ENCODE results near the gene NPIPB9.
"Not testable (repeated sequence)": the region's sequence is repeated elsewhere in the genome, so short reads cannot be mapped to it uniquely, and the experiment has no call there.

Gene NPIPB9
- 0.04 to 0.31 reads per million in 2 donors for total RNA-seq

DNA sequence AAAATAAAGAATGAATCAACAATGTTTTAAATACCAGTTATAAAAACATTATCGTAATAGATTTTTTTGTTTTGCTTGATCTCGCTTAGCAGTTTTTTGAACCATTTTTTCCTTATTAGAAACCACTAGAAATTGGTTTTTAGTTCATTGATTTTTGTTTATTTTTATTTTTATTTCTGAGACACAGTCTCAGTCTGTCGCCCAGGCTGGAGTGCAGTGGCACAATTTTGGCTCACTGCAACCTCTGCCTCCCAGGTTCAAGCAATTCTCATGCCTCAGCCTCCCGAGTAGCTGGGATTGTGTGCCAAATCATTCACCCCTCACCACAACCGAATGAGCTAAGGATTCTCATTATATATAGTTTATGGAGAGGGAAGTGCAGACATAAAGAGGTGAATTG lies at the start of gene NPIPB9:
NPIPB9 (plus strand) TSS at position 301 of the 400 bp plus-strand sequence.
- not testable (repeated sequence) for DNase-seq

DNA sequence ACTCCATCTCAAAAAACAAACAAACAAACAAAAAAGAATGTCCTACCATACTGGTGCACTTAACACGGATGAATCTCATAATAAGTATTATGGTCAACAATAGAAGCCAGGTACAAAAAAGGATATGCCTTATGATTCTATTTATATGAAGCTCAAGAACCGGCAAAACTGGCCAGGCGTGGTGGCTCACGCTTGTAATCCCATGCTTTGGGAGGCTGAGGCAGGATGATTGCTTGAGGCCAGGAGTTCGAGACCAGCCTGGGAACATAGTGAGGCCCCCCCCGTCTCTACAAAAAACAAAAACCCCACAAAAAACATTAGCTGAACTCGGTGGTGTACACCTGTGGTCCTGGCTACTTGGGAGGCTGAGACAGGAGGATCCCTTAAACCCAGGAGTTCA lies 47.3 kb upstream of the NPIPB9 start:
- not testable (repeated sequence) for DNase-seq

DNA sequence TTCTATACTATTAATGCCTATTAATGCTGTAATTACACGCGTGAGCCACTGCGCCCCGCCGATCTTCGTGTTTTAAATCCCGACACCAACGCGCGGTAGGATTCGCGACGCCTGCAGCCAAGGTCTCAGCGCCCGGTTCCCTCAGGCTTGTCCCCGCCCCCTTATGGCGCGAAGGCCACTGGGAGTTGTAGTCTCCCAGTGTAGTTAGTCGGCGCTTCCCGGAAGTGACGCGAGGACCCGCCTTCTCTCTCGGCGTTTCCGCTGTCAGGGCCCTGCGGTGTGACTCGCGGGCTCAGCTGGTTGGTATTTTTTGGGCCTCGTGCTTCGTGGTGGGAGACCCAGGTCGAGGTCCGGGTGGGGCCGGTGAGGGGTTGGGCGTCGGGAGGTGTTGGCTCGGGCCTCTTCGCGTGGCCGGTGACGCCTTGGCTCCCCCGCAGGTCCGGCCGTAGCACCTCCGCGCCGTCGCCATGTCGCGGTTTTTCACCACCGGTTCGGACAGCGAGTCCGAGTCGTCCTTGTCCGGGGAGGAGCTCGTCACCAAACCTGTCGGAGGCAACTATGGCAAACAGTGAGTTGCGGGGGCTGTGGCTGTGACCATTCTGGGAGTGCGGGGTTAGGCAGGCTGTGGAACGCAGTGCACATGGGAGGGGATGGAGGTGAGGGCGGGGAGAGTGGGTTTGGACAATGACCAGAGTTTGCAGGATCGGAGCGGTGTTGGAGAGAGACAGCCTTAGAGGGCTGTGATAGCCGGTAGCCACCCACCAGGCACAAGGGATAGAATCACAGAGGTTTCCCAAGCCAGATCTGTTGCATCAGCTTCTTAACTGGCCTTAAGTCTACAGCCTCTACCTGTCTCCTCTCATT lies 40.1 kb upstream of the NPIPB9 start, which contains the start of gene EIF3C:
EIF3C (plus strand) TSS at position 245 of the 864 bp plus-strand sequence; CDS start at position 468, 223 bp downstream.
- DNase-seq, result not testable (repeated sequence)

DNA sequence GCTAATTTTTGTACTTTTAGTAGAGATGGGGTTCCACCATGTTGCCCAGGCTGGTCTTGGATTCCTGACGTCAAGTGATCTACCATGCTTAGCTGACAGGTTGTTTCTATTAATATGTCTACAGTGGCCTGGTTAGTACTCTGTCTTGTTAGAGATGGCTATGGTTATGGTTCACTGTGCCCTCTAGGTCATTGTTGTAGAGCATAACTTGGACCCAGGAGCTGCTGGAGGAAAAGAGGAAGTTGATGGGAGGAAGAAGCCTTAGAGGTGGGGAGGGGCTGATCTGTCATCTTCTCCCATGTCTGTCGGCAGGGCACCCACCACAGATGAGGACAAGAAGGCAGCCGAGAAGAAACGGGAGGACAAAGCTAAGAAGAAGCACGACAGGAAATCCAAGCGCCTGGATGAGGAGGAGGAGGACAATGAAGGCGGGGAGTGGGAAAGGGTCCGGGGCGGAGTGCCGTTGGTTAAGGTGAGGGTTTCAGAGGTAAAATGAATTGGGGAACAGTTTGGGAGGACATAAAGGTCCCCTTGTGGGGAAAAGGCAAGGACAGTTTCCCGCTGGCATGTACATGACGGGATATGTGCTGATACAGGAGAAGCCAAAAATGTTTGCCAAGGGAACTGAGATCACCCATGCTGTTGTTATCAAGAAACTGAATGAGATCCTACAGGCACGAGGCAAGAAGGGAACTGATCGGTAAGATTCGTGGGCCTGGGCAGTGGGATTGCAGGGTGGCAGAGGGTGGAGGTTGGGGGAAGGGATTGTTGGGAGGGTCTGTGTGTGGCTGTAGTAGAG lies 28.5 kb upstream of the NPIPB9 start:
- DNase-seq, result not testable (repeated sequence)

DNA sequence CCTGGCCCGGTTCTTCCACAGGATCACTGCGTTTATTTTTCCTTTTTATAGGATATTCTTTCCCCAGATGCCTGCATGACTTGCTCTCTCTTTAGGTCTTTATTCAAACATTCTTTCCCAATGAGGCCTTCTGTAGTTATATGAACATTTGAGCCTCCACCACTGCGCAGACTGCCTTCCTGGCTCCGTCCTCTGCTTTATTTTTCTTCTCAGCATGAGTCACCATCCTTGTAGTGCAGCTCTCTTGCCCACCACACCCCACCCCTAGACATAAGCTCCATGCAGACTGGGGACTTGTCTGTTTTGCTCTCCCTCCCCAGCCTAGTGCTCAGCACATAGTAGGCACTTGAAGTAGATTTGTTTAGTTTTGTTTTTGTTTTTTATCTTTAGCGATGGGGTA lies 20.3 kb upstream of the NPIPB9 start:
- DNase-seq, result not testable (repeated sequence)

DNA sequence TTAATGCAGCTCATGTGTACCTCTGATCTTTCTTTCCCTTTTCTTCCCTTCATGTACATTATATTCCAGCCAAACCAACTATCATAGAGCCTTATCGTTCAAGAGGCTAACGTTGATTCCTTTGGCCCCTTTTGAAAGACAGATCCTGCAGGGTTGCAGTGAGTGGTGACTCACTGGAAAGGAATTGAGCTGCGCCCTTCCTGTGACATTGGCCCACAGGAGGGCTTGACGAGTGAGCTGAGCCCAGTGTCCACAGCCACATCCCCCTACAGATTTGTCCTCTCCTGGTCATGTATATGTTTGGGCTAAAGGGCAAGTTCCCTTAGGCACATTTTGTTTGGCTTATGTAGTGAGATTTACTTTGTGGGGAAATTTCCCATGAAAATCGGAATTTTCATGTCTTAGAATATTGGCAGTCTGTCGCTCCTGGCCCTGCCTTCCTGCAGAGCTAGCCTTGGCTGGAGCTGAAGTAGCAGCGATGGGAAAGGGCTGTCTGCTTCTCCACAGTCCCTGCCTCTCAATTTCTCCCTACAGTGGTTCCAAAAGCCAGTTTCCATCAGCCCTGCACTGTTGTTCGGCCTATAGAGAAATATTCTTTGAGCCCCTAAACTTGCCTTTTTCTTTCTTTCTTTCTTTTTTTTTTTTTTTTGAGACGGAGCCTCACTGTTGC lies 19.0 kb upstream of the NPIPB9 start:
- not testable (repeated sequence) for DNase-seq

DNA sequence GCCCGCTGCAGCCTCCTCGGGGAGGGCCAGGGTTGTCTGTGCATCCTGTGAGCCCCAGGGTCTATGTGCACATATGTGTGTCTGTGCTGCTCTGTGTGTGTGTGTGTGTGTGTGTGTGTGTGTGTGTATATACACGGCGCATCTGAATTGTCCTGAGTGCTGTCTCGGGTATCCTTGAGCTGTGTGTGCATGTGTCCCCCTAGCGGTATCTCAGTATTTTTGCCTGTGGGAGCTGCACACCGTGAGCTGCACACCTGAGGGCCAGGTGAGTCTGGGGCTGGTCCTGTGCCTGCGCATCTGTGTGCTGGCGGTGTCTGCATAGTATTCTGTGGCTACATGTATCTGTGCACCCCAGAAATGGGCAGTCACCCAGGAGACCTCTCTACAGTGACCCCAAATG lies 11.8 kb upstream of the NPIPB9 start:
- not testable (repeated sequence) for DNase-seq

DNA sequence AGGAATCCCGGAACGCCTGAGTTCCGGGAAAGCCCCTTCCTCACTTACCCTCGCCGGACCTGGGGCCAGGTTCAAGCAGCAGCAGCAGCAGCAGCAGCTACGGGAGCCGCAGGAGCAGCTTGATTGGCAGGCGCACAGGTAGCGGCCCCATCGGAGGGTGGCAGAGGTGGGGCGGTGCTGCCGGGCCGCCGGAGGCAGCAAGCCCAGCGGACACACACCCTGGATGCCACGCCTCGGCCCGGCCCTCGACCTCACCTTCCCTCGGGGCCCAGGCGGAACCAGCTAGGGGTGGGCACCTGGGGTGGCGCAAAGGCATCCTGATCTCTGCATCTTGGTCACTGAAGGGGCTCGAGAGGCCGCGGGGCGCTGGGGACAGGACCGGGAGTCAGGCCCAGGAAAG lies 11.0 kb upstream of the NPIPB9 start:
- DNase-seq, result not testable (repeated sequence)

DNA sequence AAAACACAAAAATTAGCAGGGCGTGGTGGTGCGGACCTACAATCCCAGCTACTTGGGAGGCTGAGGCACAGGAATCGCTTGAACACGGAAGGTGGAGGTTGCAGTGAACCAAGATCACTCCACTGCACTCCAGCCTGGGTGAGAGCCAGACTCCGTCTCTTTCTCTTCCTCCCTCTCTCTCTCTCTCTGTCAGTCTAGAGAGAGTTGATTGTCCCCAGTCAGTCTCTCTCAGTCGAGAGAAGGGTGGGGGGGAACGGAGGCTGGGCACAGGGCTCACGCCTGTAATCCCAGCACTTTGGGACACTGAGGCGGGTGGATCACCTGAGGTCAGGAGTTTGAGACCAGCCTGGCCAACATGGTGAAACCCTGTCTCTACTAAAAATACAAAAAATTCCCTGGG lies 10.3 kb upstream of the NPIPB9 start:
- DNase-seq, result not testable (repeated sequence)

DNA sequence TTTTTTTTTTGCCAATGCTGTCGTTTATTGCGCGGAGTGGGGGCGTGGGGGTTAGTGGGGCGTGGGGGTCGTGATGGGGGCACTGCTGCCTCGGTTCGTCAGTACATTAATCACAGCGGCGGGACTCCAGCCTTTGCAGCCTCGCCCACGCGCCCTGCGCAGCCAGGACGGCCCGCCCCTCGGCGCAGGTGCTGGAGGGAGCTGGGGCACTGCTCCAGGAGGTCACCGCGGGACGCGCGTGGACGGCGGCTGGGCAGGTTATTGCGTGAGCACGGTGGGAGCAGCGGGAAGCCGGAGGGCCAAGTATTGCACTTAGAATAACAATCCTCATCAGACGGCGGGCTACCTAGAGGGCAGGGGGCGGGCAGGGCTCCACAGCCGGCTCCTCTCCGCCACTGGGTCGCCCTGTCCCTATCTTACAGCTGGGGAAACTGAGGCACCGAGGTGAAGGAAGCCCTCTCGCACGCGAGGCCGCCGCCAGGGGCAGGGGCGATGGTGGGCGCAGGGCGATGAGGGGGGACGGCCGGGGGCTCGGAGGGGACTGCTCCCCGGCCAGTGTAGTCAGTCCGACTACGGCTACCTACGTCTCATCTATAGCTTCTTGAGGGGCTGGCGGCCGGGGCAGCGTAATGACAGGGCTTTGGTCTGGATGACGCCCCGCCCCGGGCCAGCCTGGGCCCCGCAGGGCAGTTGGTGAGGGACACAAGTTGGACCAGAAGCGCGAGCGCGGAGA lies 4.8 kb upstream of the NPIPB9 start:
- not testable (repeated sequence) for DNase-seq

DNA sequence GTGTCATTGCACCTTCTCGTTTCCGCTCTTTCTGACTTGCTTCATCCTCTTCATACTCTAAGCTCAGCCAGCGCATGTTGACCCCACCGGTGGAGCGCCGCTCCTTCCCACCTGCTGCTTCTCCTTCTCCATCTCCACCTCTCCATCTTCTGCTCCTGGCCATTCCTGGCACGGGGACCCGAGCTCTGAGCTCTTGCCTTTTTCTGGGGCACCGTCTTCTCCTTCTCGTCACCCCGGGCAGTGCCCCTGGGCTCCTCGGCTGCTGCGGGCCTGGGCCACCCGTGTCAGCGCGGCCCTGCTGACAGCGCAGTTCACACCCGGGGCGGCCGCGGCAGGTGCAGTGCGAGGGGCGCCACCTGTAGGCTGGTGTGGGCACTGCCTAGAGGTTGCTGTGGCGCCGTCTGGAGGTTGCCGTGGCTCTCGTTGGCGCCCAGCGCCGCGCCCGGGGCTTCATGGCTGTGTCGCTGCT lies 1.6 kb upstream of the NPIPB9 start:
- not testable (repeated sequence) for DNase-seq

DNA sequence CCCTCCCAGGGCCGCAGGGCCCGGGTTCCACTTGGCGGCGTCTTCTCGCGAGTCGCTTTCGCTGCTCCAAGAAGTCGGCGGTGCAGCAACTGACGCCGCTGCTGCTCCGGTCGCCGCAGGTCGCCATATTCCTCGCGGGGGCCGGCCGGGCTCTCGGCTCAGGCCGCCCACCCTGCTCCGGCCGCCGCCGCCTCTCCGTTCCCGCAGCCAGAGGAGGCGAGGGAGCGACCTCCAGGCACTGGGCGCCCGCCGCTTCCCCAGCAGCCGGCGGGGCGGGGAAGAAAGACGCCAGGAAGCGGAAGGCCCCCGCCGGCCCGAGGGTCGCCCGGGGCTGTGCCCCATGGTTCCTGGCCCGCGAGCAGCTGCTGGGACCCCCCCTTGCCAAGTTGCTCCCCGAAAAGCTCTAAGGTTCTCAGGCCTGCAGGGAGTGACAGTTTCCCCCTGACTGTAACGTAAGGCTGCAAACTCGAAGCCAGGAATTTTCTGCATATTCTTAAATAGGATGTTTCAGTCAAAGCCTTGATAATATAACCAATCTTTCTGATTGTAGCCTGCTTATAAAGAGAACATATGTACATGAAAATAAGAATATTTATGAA lies 1.0 kb upstream of the NPIPB9 start:
- DNase-seq, result not testable (repeated sequence)

DNA sequence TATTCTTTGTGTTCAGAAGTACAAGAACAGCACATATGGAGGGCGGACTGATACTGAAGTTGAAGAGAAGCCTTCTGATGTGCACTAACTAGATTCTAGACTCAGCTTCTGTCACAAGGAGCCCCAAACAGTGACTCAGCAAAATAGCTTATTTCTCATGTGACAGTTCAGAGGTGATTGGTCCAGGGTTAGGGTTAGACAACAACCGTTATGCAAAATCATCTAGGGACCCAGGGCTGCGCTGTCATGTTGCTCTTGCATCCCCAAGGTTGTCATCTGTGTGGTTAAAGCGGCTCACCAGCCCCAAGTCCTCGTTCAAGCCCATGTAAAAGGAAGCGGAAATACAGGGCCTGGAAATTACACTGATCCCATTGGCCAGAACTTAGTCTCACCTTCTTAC lies 30.1 kb downstream of the NPIPB9 start:
- DNase-seq, result not testable (repeated sequence)

DNA sequence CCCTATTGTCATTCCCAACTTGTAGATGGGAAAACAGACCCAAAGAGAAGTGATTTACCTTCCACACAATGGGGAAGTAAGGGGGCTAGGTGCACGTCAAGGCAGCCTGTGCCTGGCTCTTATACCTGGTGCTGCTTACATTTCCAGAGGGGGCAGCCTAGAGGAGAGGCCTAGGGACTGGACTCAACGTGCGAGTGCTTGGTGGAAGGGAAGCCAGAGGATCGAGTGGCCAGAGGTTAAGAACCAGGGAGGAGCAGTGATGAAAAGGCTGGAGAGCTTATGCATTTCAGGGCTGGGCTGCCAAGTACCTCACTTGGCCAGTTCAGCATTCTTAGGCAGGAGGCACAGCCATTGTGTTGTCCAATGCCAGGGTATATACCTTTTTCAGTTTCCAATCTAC lies 30.8 kb downstream of the NPIPB9 start:
- not testable (repeated sequence) for DNase-seq

DNA sequence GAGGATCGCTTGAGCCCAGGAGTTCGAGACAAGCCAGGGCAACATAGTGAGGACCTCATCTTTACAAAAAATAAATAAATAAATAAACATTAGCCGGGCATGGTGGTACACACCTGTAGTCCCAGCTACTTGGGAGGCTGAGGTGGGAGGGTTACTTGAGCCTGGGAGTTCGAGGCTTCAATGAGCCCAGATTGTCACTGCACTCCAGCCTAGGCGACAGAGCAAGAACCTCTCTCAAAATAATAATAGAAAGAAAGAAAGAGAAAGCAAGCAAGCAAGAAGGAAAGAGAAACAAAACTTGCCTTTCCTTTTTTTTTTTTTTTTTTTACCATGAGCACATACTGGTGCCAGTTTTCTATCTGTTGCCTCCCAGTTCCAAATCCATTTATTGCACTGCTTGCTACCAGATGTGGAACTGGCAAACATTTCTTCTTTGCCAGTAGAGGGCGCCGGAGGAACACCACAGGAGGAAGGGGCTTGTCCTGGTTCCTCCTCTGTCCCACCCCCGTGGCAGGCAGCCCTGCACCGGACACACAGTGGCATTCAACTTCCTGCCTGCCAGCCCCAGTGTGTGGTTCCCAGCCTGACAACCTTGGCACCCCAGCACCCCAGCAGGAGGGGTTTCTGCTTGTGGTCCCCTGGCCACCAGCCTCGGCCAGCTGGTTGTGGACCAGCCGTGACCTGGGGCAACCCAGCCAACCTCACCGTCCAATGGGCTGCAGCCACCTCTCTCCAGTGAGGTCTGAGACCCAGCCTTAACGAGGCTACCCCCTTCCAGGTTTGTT lies 50.8 kb downstream of the NPIPB9 start:
- not testable (repeated sequence) for DNase-seq

DNA sequence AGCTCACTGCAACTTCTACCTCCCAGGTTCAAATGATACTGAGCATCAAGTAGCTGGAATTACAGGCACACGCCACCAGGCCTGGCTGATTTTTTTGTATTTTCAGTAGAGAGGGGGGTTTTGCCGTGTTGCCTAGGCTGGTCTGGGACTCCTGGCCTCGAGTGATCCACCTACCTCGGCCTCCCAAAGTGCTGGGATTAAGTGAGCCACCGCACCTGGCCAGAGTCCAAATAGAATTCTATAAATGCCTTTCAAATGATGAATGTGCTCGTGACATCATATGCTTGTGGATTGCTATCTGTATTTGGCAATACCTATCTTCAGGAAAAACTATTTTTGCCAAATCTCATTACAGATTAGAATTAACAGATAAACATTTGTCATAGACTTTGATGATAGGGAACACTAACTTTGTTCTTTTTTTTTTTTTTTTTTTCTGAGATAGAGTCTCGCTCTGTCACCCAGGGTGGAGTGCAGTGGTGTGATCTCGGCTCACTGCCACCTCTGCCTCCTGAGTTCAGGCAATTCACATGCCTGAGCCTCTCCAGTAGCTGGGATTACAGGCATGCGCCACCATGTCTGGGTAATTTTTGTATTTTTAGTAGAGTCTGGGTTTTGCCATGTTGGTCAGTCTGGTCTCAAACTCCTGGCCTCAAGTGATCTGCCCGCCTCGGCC lies 56.0 kb downstream of the NPIPB9 start:
- not testable (repeated sequence) for DNase-seq

DNA sequence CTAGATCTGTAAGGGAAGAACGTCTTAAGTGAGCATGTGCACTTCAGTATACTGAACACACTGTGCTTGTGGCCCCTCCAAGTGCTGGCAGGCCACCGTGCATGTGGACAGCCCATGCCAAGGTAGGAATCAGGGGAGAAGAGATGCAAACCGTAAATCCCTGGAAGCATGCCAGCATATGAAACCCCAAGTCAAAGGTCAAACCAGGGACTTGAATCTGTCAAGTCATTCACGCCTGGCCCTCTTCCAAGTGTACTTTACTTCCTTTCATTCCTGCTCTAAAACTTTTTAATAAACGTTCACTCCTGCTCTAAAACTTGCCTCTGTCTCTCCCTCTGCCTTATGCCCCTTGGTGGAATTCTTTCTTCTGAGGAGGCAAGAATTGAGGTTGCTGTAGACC lies 68.4 kb downstream of the NPIPB9 start:
- DNase-seq, result no peak

DNA sequence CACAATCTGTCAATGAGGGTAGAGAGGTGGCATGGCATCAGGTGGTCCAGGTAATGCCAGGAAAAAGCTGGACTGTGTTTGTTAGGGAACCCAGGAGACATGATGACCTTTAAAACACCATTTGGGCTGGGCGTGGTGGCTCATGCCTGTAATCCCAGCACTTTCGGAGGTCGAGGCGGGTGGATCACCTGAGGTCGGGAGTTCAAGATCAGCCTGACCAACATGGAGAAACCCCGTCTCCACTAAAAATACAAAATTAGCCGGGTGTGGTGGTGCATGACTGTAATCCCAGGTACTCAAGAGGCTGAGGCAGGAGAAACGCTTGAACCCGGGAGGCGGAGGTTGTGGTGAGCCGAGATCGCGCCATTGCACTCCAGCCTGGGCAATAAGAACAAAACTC lies 69.0 kb downstream of the NPIPB9 start:
- not testable (repeated sequence) for DNase-seq

DNA sequence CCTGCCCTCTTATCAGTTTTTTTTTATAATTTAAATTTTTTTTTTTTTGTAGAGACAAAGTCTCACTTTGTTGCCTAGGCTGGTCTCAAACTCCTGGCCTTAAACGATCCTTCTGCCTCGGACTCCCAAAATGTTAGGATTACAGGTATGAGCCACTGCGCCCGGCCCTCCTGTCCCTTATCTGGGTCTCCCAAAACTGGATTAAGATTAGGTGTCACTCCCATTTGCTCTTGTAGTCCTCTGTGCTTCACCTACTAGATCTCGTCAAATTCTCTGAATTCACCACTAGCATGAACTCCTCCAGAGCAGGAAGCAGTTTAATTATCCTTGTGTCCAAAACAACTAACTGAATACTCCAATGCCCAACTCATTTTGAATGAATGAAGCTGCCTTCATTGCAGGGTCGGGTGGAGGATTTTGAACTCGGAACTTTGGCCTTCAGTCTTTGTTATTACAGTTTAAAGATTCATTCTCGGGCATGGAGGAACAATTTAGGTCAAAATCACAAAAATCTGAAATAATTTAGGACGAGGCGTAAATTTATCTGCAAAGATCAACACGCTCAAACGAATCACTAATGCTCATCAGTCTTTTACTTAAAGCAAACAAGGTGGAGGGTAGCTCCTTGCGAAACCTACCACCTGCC lies 70.4 kb downstream of the NPIPB9 start:
- no peak for DNase-seq
